ENCODE measurements around the gene KIAA0753.

GRCh38 chr17:6548034-6548433 lies 92.5 kb downstream of the KIAA0753 start:
- no peak for TF ChIP-seq CTCF (IDR thresholded peaks at IDR 0.05; ENCODE audit: insufficient read depth, low read length)
- TF ChIP-seq, protein P1, sequence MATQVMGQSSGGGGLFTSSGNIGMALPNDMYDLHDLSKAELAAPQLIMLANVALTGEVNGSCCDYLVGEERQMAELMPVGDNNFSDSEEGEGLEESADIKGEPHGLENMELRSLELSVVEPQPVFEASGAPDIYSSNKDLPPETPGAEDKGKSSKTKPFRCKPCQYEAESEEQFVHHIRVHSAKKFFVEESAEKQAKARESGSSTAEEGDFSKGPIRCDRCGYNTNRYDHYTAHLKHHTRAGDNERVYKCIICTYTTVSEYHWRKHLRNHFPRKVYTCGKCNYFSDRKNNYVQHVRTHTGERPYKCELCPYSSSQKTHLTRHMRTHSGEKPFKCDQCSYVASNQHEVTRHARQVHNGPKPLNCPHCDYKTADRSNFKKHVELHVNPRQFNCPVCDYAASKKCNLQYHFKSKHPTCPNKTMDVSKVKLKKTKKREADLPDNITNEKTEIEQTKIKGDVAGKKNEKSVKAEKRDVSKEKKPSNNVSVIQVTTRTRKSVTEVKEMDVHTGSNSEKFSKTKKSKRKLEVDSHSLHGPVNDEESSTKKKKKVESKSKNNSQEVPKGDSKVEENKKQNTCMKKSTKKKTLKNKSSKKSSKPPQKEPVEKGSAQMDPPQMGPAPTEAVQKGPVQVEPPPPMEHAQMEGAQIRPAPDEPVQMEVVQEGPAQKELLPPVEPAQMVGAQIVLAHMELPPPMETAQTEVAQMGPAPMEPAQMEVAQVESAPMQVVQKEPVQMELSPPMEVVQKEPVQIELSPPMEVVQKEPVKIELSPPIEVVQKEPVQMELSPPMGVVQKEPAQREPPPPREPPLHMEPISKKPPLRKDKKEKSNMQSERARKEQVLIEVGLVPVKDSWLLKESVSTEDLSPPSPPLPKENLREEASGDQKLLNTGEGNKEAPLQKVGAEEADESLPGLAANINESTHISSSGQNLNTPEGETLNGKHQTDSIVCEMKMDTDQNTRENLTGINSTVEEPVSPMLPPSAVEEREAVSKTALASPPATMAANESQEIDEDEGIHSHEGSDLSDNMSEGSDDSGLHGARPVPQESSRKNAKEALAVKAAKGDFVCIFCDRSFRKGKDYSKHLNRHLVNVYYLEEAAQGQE (IDR thresholded peaks at IDR 0.05; ENCODE audit: insufficient replicate concordance, low read depth), result no peak

Data from HL-60 (cell line).